Ovary (tissue), 3 donors: Measurements from ENCODE around the gene CEPT1.

ENCODE experiments used
- CTCF ChIP-seq, 3 donors: fragments of 450-650 bp in 2 of 3; fragments of 200-600 bp in 1 of 3; IDR thresholded peaks; one replicate each; pipeline versions ENCODE4 v1.5.1 to v1.8.0; 2016 to 2022; ENCODE audit warnings: antibody characterized with exemption in 3 of 3, mild to moderate bottlenecking in 1 of 3
- EP300 ChIP-seq: sonication (generic); formaldehyde crosslinking; IDR thresholded peaks from one replicate; pipeline ENCODE4 v1.6.1; 2017; ENCODE audit warnings: antibody characterized with exemption
- POLR2A ChIP-seq: fragments of 450-650 bp; IDR thresholded peaks from one replicate; pipeline ENCODE4 v1.6.1; 2017; ENCODE audit warnings: antibody characterized with exemption, mild to moderate bottlenecking, moderate library complexity
- donor health status: DM: no; HTN: no; CAD: no.

GRCh38 chr1:111202366-111202706 lies 62.3 kb downstream of the CEPT1 start:
- TF ChIP-seq POLR2A (no peak), CTCF (IDR thresholded peaks at IDR 0.05) (no peak), EP300 (no peak)
